ENCODE data around the gene ECM2. TPM values are rescaled to one million over a fixed set of nuclear protein-coding genes. Genes with fewer than 3 reads are reported as not detected.
A peak's percentile ranks its signal among the peaks of the same experiment; 100 is the strongest.

ECM2 gene
- total RNA-seq (2016; rRNA removed; fragmentation: Illumina TruSeq; extraction: Trizol) (not detected in 2 replicates), polyA plus RNA-seq (2011; rRNA removed) (0.37 and 0.67 TPM in 2 replicates), polyA minus RNA-seq (2011; rRNA and poly(A)+ RNA removed; ENCODE audit: low replicate concordance) (0.26 and 0.58 TPM in 2 replicates), Bru-seq, nascent RNA (percentile 3 among the genes with signal in this experiment), BruChase-seq, experiment 1, labeled RNA remaining after a 6-hour chase (percentile 5 among the genes with signal in this experiment), BruChase-seq, experiment 2, labeled RNA remaining after a 2-hour chase (percentile 5 among the genes with signal in this experiment)
- not detected in 2 replicates for total RNA-seq (2016; cell fraction: cytosol; rRNA removed; fragmentation: Illumina TruSeq; extraction: Trizol; ENCODE audit: low read depth)
- total RNA-seq (2016; cell fraction: insoluble cytoplasmic fraction; rRNA removed; fragmentation: Illumina TruSeq; extraction: Trizol) = 0.13 TPM in 1 of 2 replicates, not detected in the other
- total RNA-seq (2016; cell fraction: membrane; rRNA removed; fragmentation: Illumina TruSeq; extraction: Trizol) = not detected in 2 replicates
- total RNA-seq (2016; cell fraction: nucleus; rRNA removed; fragmentation: Illumina TruSeq; extraction: Trizol) = not detected in 2 replicates
- polyA plus RNA-seq (2011; cell fraction: cytosol; rRNA removed) = 0.16 and 0.40 TPM in 2 replicates
- 0.26 and 0.42 TPM in 2 replicates for polyA plus RNA-seq (2011; cell fraction: nucleus; rRNA removed)
- polyA plus RNA-seq (2012) = 3.1 and 10.1 TPM in 2 replicates
- polyA plus RNA-seq (2016; cell fraction: cytosol; fragmentation: Illumina TruSeq; extraction: Trizol; ENCODE audit: low read depth) = not detected in 2 replicates
- polyA plus RNA-seq (2016; cell fraction: insoluble cytoplasmic fraction; fragmentation: Illumina TruSeq; extraction: Trizol; ENCODE audit: low read depth) = not detected in 2 replicates
- not detected in 2 replicates for polyA plus RNA-seq (2016; cell fraction: membrane; fragmentation: Illumina TruSeq; extraction: Trizol; ENCODE audit: low read depth)
- polyA plus RNA-seq (2016; cell fraction: nucleus; fragmentation: Illumina TruSeq; extraction: Trizol; ENCODE audit: insufficient read depth, low read depth) = not detected in 2 replicates
- polyA minus RNA-seq (2011; cell fraction: cytosol; rRNA and poly(A)+ RNA removed) = 0.30 TPM in 1 of 2 replicates, not detected in the other
- 0.37 and 0.64 TPM in 2 replicates for polyA minus RNA-seq (2011; cell fraction: nucleus; rRNA and poly(A)+ RNA removed)
- long read RNA-seq, experiment 1 = 0 reads
- long read RNA-seq, experiment 2 = 0 reads

DNA sequence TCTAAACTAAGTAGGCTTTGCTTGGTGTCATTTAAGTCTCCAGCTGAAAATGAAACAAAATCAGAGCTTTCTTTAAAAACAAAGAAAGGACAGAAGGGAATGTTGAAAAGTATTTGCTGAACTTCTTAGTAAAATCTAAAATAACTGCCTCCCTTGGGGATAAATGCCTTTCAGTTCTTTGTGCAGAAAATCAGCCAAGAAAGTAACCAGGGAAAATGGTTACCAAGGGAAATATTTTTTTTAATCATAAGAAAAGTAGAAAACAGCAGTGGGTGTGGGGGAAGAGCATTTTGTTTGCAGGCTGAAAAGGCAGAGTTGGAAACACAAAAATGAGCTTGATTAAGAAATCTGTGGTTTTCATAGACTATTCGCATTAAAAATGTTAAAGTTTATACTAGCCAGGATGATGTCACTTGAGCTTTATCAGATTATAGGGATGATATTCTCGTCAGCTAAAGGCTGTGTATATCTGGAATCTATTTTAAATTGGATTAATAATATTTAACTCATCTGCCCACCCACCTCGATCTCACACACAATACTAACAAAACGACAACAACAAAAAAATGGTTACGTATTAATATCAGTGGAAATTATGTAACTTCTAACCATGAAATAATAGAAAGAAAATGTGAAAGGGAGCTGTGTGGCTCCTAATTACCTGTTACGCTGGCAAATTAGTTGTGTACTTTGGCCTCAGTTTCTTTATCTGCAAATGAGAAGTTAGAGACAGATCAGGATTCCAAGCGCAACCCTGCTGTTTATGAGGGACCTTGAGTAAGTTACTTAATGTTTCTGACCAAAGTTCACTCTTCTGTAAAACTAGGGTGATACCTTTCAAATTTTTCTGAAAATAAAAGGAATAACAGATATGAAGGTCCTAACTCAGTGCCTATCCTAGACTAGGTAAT lies at the start of gene ECM2:
Gene ECM2 (minus strand): TSS at position 51 of the 911 bp plus-strand sequence. CDS start 13,124 bp downstream, outside the sequence.
- Histone ChIP-seq H4K20me1 (ENCODE audit: insufficient read depth, low read length) (no peaks in the 10 kb centered on the region), H3K9me3 (ENCODE audit: low read length) (no peaks in the 10 kb centered on the region), H3K36me3 (replicated peaks in 1 of 2; ENCODE audit: control insufficient read depth in 1 of 2, insufficient read depth in 2 of 2, low read length in 2 of 2) (no peaks in the 10 kb centered on the region), H3K4me1 (ENCODE audit: insufficient read depth, low read length) (peaks cover 36% of the 10 kb centered on the region), H3K27ac (ENCODE audit: extremely low read length, insufficient read depth, low read length) (peak within 1 kb of the TSS; percentile 51), H3K27me3 (ENCODE audit: control insufficient read depth in 1 of 2, insufficient read depth in 2 of 2, low read length in 2 of 2) (no peaks in the 10 kb centered on the region), H2AFZ (ENCODE audit: low read length) (peak within 1 kb of the TSS; percentile 42), H3K79me2 (ENCODE audit: insufficient read depth, low read length) (no peaks in the 10 kb centered on the region), H3K9ac (ENCODE audit: insufficient read depth, low read depth, low read length) (no peak within 1 kb of the TSS), H3K4me3 (replicated peaks in 1 of 3; ENCODE audit: insufficient read depth in 1 of 3, low read depth in 2 of 3, low read length in 3 of 3) (peak within 1 kb of the TSS in 1 of 3 experiments; percentile 21; a peak in 2 of 6 replicates), H3K4me2 (ENCODE audit: low read depth, low read length) (peak within 1 kb of the TSS; percentile 49)
- ChIA-PET POLR2A (no interaction called here), CTCF (ENCODE audit: low intra/inter-chr PET ratio, low total read pairs) (no interaction called here)
- in situ Hi-C loops (cut with HindIII; ENCODE audit: extremely low pct_ligation_motif_present, low pct_unique_long_range_greater_than_20kb) = no loop called here
- TF ChIP-seq HNF4A (CRISPR knock-in tag; IDR thresholded peaks at IDR 0.05) (peak; percentile 37; the same call in 1 of the 2 replicates), ZNF234 (CRISPR knock-in tag; conservative IDR thresholded peaks at IDR 0.05) (no peak)
- no TSS peak for BruUV-seq (replicated peaks)
- ATAC-seq (no peak), DNase-seq (ENCODE audit: low spot score) (no peak), FAIRE-seq (no peak)
- intact Hi-C loops (cut with micrococcal nuclease; ENCODE audit: unreplicated experiment) = no loop called here
- 66% methylated on average over 7 of the region's 7 CpGs for WGBS (ENCODE audit: low lambda C conversion rate)

All from HepG2 (cell line).